SK-N-SH treated with all-trans-retinoic acid at 6 μM for 48 hours (cell line): ENCODE data around the gene THOC7.

Source experiments
- ATAC-seq: fragments of 200-7000 bp; cut with Tn5 transposase; 3 replicates; pipeline ENCODE4 v1.9.1; 2020; ENCODE audit warnings: mild to moderate bottlenecking, moderate library complexity
- BACH2 ChIP-seq: fragments of 250-450 bp; sonication (Bioruptor Pico); IDR thresholded peaks from 2 replicates; pipeline ENCODE4 v1.9.0; 2021; ENCODE audit warnings: mild to moderate bottlenecking, borderline replicate concordance
- CSDC2 ChIP-seq: fragments of 250-450 bp; sonication (Bioruptor Pico); IDR thresholded peaks from 2 replicates; pipeline ENCODE4 v1.5.0; 2020; ENCODE audit warnings: mild to moderate bottlenecking, moderate library complexity
- ESRRG ChIP-seq: fragments of 250-450 bp; sonication (Bioruptor Pico); IDR thresholded peaks from 2 replicates; pipeline ENCODE4 v1.6.1; 2021; ENCODE audit warnings: mild to moderate bottlenecking
- GLIS3 ChIP-seq: fragments of 250-450 bp; sonication (Bioruptor Pico); IDR thresholded peaks from 2 replicates; pipeline ENCODE4 v1.5.0; 2020; ENCODE audit warnings: mild to moderate bottlenecking, moderate library complexity
- PPARA ChIP-seq: fragments of 250-450 bp; sonication (Bioruptor Pico); IDR thresholded peaks from 2 replicates; pipeline ENCODE4 v1.5.0; 2020; ENCODE audit warnings: mild to moderate bottlenecking, borderline replicate concordance
- RARB ChIP-seq: fragments of 250-450 bp; sonication (Bioruptor Pico); IDR thresholded peaks from 2 replicates; pipeline ENCODE4 v1.8.0; 2021; ENCODE audit warnings: mild to moderate bottlenecking, moderate library complexity
- SNAI2 ChIP-seq: fragments of 250-450 bp; sonication (Bioruptor Pico); IDR thresholded peaks from 2 replicates; pipeline ENCODE4 v1.5.0; 2020; ENCODE audit warnings: mild to moderate bottlenecking, moderate library complexity
- TOX ChIP-seq: fragments of 250-450 bp; sonication (Bioruptor Pico); IDR thresholded peaks from 2 replicates; pipeline ENCODE4 v1.8.0; 2021; ENCODE audit warnings: mild to moderate bottlenecking, moderate library complexity, borderline replicate concordance
- ZC3H10 ChIP-seq: fragments of 250-450 bp; sonication (Bioruptor Pico); IDR thresholded peaks from 2 replicates; pipeline ENCODE4 v1.5.1; 2021; ENCODE audit warnings: mild to moderate bottlenecking, moderate library complexity
- ZNF70 ChIP-seq: fragments of 450-650 bp; formaldehyde crosslinking; IDR thresholded peaks from 2 replicates; pipeline ENCODE4 v1.5.0; 2020; ENCODE audit warnings: mild to moderate bottlenecking, moderate library complexity
- ZNF8 ChIP-seq: fragments of 450-650 bp; formaldehyde crosslinking; IDR thresholded peaks from 2 replicates; pipeline ENCODE4 v1.5.0; 2020; ENCODE audit warnings: mild to moderate bottlenecking, moderate library complexity
- TF ChIP-seq, protein P1 (sequence below): fragments of 250-450 bp; sonication (Bioruptor Pico); IDR thresholded peaks from 2 replicates; pipeline ENCODE4 v1.5.1; 2020; ENCODE audit warnings: low read depth, mild to moderate bottlenecking, moderate library complexity
- TF ChIP-seq, protein P2 (sequence below): fragments of 250-450 bp; sonication (Bioruptor Pico); IDR thresholded peaks from 2 replicates; pipeline ENCODE4 v1.5.0; 2020; ENCODE audit warnings: mild to moderate bottlenecking, moderate library complexity
- TF ChIP-seq, protein P3 (sequence below): fragments of 250-450 bp; sonication (Bioruptor Pico); IDR thresholded peaks from 2 replicates; pipeline ENCODE4 v1.5.1; 2021; ENCODE audit warnings: mild to moderate bottlenecking, moderate library complexity
- TF ChIP-seq, protein P4 (sequence below): fragments of 250-450 bp; sonication (Bioruptor Pico); IDR thresholded peaks from 2 replicates; pipeline ENCODE4 v1.8.0; 2020; ENCODE audit warnings: mild to moderate bottlenecking, moderate library complexity, borderline replicate concordance
- TF ChIP-seq, protein P5 (sequence below): fragments of 250-450 bp; sonication (Bioruptor Pico); IDR thresholded peaks from 2 replicates; pipeline ENCODE4 v1.8.0; 2021; ENCODE audit warnings: low read depth, mild to moderate bottlenecking, moderate library complexity, borderline replicate concordance

THOC7 gene

DNA sequence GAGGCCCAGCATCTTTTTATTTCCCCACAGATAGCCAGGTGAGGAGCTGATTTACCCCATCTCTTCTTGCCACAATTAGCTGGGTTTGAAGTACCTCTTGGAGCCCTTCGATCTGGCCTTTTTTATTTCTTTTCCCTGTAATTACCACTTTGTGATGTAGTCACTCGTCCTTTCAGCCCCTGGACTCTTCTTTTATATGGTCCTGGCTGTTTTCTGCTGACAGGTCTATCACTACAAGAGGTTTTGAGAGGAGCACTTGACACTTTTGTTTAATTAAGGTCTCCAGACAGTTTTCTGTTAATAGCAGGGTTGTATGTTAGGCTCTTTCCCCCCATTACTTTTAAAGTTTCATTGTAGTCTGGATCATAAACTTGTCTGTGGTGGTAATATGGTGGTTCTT lies 11.9 kb upstream of the THOC7 start:
- TF ChIP-seq BACH2 (CRISPR knock-in tag) = no peak
- TF ChIP-seq, all 23 proteins: peak for 0
- no peak for ATAC-seq

DNA sequence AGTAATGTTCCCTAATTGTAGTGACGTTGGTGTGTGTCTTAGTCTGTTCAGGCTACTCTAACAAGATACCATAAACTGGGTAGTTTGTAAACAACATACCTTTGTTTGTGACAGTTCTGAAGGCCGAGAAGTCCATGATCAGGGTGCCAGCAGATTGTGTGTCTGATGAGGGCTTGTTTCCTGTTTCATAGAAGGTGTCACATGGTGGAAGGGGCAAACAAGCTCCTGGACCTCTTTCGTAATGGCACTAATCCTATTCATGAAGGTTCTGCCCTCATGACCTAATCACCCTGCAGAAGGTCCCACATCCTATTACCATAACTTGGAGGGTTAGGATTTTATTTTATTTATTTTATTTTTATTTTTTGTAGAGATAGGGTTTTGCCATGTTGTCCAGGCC lies 11.2 kb upstream of the THOC7 start:
- no peak for ATAC-seq

DNA sequence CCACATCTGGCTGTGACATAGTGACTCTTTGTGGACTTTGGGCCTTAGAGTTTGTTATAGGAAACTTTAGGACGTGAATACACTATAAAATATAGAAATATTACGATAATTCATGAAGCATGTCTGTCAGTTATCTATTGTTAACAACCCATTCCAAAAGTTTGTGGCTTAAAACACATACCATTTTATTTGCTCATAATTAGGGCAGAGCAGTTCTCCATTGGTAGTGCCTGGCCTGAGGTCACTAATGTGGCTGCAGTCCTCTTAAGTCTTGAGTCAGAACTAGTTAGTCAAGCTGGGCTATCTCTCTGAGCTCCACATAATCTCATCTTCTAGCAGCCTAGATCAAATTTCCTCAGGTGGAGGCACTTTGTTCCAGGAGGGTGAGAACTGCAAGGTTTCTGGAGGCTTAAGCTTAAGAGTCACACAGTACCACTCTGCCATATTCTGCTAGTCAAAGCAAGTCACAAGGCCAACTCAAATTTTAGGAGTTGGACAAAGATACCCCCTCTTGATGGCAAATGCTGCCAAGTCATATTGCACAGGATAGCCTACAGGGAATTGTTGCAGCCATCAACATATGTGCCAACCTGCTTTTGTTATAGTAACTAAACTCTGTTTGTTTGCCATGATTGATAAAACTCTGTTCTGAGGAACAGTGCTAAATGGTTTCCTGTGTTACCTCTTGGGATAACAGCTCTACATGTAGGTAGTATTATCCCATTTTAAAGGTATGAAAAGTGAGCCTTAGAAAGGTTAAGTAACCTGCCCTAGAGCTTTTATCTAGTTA lies 8.7 kb upstream of the THOC7 start:
- TF ChIP-seq ZNF70 (CRISPR knock-in tag) = no peak
- TF ChIP-seq CSDC2 (CRISPR knock-in tag) = no peak
- no peak for TF ChIP-seq ESRRG (CRISPR knock-in tag)
- no peak for TF ChIP-seq GLIS3 (CRISPR knock-in tag)
- 0 out of 2 replicates have a peak, but pooled peaks have one; percentile 15 for TF ChIP-seq TOX (CRISPR knock-in tag)
- TF ChIP-seq, protein P1, sequence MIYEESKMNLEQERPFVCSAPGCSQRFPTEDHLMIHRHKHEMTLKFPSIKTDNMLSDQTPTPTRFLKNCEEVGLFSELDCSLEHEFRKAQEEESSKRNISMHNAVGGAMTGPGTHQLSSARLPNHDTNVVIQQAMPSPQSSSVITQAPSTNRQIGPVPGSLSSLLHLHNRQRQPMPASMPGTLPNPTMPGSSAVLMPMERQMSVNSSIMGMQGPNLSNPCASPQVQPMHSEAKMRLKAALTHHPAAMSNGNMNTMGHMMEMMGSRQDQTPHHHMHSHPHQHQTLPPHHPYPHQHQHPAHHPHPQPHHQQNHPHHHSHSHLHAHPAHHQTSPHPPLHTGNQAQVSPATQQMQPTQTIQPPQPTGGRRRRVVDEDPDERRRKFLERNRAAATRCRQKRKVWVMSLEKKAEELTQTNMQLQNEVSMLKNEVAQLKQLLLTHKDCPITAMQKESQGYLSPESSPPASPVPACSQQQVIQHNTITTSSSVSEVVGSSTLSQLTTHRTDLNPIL (CRISPR knock-in tag) = no peak
- no peak for TF ChIP-seq ZNF8 (CRISPR knock-in tag)
- ATAC-seq = peak; percentile 98

More for the DNA sequence above, 11.2 kb upstream of the THOC7 start:
- TF ChIP-seq, protein P2, sequence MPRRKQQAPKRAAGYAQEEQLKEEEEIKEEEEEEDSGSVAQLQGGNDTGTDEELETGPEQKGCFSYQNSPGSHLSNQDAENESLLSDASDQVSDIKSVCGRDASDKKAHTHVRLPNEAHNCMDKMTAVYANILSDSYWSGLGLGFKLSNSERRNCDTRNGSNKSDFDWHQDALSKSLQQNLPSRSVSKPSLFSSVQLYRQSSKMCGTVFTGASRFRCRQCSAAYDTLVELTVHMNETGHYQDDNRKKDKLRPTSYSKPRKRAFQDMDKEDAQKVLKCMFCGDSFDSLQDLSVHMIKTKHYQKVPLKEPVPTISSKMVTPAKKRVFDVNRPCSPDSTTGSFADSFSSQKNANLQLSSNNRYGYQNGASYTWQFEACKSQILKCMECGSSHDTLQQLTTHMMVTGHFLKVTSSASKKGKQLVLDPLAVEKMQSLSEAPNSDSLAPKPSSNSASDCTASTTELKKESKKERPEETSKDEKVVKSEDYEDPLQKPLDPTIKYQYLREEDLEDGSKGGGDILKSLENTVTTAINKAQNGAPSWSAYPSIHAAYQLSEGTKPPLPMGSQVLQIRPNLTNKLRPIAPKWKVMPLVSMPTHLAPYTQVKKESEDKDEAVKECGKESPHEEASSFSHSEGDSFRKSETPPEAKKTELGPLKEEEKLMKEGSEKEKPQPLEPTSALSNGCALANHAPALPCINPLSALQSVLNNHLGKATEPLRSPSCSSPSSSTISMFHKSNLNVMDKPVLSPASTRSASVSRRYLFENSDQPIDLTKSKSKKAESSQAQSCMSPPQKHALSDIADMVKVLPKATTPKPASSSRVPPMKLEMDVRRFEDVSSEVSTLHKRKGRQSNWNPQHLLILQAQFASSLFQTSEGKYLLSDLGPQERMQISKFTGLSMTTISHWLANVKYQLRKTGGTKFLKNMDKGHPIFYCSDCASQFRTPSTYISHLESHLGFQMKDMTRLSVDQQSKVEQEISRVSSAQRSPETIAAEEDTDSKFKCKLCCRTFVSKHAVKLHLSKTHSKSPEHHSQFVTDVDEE (CRISPR knock-in tag) = no peak
- TF ChIP-seq, protein P3, sequence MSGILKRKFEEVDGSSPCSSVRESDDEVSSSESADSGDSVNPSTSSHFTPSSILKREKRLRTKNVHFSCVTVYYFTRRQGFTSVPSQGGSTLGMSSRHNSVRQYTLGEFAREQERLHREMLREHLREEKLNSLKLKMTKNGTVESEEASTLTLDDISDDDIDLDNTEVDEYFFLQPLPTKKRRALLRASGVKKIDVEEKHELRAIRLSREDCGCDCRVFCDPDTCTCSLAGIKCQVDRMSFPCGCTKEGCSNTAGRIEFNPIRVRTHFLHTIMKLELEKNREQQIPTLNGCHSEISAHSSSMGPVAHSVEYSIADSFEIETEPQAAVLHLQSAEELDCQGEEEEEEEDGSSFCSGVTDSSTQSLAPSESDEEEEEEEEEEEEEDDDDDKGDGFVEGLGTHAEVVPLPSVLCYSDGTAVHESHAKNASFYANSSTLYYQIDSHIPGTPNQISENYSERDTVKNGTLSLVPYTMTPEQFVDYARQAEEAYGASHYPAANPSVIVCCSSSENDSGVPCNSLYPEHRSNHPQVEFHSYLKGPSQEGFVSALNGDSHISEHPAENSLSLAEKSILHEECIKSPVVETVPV (CRISPR knock-in tag) = no peak
- no peak for TF ChIP-seq SNAI2 (CRISPR knock-in tag)
- TF ChIP-seq TOX (CRISPR knock-in tag) = no peak
- no peak for TF ChIP-seq ZNF70 (CRISPR knock-in tag)
- no peak for TF ChIP-seq ESRRG (CRISPR knock-in tag)
- no peak for TF ChIP-seq CSDC2 (CRISPR knock-in tag)
- no peak for TF ChIP-seq PPARA (CRISPR knock-in tag)
- TF ChIP-seq, protein P1 (CRISPR knock-in tag) = no peak
- TF ChIP-seq RARB (CRISPR knock-in tag) = no peak
- TF ChIP-seq, protein P4, sequence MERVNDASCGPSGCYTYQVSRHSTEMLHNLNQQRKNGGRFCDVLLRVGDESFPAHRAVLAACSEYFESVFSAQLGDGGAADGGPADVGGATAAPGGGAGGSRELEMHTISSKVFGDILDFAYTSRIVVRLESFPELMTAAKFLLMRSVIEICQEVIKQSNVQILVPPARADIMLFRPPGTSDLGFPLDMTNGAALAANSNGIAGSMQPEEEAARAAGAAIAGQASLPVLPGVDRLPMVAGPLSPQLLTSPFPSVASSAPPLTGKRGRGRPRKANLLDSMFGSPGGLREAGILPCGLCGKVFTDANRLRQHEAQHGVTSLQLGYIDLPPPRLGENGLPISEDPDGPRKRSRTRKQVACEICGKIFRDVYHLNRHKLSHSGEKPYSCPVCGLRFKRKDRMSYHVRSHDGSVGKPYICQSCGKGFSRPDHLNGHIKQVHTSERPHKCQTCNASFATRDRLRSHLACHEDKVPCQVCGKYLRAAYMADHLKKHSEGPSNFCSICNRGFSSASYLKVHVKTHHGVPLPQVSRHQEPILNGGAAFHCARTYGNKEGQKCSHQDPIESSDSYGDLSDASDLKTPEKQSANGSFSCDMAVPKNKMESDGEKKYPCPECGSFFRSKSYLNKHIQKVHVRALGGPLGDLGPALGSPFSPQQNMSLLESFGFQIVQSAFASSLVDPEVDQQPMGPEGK = no peak
- TF ChIP-seq ZC3H10 (CRISPR knock-in tag) = no peak

DNA sequence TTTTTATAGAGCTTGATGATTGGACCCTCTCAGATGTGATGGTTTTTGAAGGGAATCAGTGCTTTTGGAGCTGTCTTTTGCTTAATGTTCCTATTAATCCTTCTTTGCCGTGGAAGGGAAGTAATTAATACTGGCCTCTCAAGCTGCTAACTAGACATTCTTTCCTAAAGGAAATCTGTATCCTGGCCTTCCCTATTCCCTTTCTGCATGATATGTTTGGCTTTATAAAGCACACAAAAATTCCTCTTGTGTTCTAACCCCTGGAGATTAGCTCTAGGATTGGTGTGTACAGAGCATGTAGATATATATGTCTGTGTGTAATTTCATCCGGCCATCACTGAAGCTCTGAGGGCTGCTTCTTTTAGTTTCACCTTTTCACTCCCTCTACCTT lies 7.0 kb upstream of the THOC7 start:
- TF ChIP-seq GLIS3 (CRISPR knock-in tag) = no peak
- TF ChIP-seq, protein P5, sequence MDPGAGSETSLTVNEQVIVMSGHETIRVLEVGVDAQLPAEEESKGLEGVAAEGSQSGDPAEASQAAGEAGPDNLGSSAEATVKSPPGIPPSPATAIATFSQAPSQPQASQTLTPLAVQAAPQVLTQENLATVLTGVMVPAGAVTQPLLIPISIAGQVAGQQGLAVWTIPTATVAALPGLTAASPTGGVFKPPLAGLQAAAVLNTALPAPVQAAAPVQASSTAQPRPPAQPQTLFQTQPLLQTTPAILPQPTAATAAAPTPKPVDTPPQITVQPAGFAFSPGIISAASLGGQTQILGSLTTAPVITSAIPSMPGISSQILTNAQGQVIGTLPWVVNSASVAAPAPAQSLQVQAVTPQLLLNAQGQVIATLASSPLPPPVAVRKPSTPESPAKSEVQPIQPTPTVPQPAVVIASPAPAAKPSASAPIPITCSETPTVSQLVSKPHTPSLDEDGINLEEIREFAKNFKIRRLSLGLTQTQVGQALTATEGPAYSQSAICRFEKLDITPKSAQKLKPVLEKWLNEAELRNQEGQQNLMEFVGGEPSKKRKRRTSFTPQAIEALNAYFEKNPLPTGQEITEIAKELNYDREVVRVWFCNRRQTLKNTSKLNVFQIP (CRISPR knock-in tag) = no peak
- TF ChIP-seq, protein P1 (CRISPR knock-in tag) = no peak
- TF ChIP-seq, protein P4 = no peak
- TF ChIP-seq, protein P3 (CRISPR knock-in tag) = no peak
- ATAC-seq = no peak
